ENCODE results near the gene ANKRD10.

ANKRD10 gene

GRCh38 chr13:110922506-110922905 is 7.6 kb upstream of the ANKRD10 start:
- Histone ChIP-seq H3K4me3 (ENCODE audit: low read depth, low read length) (no peak overlapping the region), H3K9me3 (ENCODE audit: control insufficient read depth, insufficient read depth, low read depth, low read length) (no peaks in the 10 kb centered on the region), H3K27ac (ENCODE audit: extremely low read depth, low read depth, low read length) (no peak overlapping the region), H3K36me3 (ENCODE audit: control insufficient read depth in 2 of 2, insufficient read depth in 1 of 2, low read length in 2 of 2) (no peaks in the 10 kb centered on the region), H3K4me1 (ENCODE audit: control insufficient read depth, insufficient read depth, low read length) (no peaks in the 10 kb centered on the region)
- ChIA-PET POLR2A (no interaction called here), CTCF (no interaction called here)
- no peak for TF ChIP-seq INSM2 (tag by site-specific recombination; IDR thresholded peaks at IDR 0.05)
- TF ChIP-seq ZNF549 (tag by site-specific recombination; IDR thresholded peaks at IDR 0.05): no peak
- no peak for TF ChIP-seq PATZ1 (tag by site-specific recombination; IDR thresholded peaks at IDR 0.05)
- TF ChIP-seq KLF16 (tag by site-specific recombination; IDR thresholded peaks at IDR 0.05): no peak
- TF ChIP-seq ZNF23 (tag by site-specific recombination; IDR thresholded peaks at IDR 0.05; ENCODE audit: borderline replicate concordance): no peak
- no peak for TF ChIP-seq ZFP3 (tag by site-specific recombination; IDR thresholded peaks at IDR 0.05; ENCODE audit: low read depth)
- no peak for TF ChIP-seq ZNF544 (tag by site-specific recombination; IDR thresholded peaks at IDR 0.05)
- TF ChIP-seq ZNF169 (tag by site-specific recombination; IDR thresholded peaks at IDR 0.05): no peak
- TF ChIP-seq ZNF624 (tag by site-specific recombination; IDR thresholded peaks at IDR 0.05): no peak

GRCh38 chr13:110921695-110922094 is 6.8 kb upstream of the ANKRD10 start:
- Histone ChIP-seq H3K9me3 (ENCODE audit: control insufficient read depth, insufficient read depth, low read depth, low read length) (no peaks in the 10 kb centered on the region), H3K4me3 (ENCODE audit: low read depth, low read length) (no peak overlapping the region), H3K36me3 (ENCODE audit: control insufficient read depth in 2 of 2, insufficient read depth in 1 of 2, low read length in 2 of 2) (no peaks in the 10 kb centered on the region), H3K4me1 (ENCODE audit: control insufficient read depth, insufficient read depth, low read length) (no peaks in the 10 kb centered on the region), H3K27ac (ENCODE audit: extremely low read depth, low read depth, low read length) (no peak overlapping the region)
- POLR2A ChIA-PET: no interaction called here
- CTCF ChIA-PET: no interaction called here
- TF ChIP-seq ZNF24 (tag by site-specific recombination; IDR thresholded peaks at IDR 0.05) (no peak), ZNF449 (tag by site-specific recombination; IDR thresholded peaks at IDR 0.05) (no peak), ZNF391 (tag by site-specific recombination; IDR thresholded peaks at IDR 0.05; ENCODE audit: borderline replicate concordance, low read depth) (no peak), ZNF837 (tag by site-specific recombination; IDR thresholded peaks at IDR 0.05) (no peak), ZNF350 (tag by site-specific recombination; IDR thresholded peaks at IDR 0.05) (no peak), ZFP69B (tag by site-specific recombination; IDR thresholded peaks at IDR 0.05) (no peak), ZFP3 (tag by site-specific recombination; IDR thresholded peaks at IDR 0.05; ENCODE audit: low read depth) (no peak), ZSCAN23 (tag by site-specific recombination; IDR thresholded peaks at IDR 0.05) (no peak), ZNF596 (tag by site-specific recombination; IDR thresholded peaks at IDR 0.05) (no peak), ZNF112 (tag by site-specific recombination; IDR thresholded peaks at IDR 0.05) (no peak), ZBTB11 (tag by site-specific recombination; conservative IDR thresholded peaks at IDR 0.05; ENCODE audit: low read depth) (no peak), ZFHX2 (tag by site-specific recombination; conservative IDR thresholded peaks at IDR 0.05) (no peak), ZNF174 (tag by site-specific recombination; IDR thresholded peaks at IDR 0.05) (no peak), ZNF544 (tag by site-specific recombination; IDR thresholded peaks at IDR 0.05) (no peak), SP7 (tag by site-specific recombination; IDR thresholded peaks at IDR 0.05) (no peak), TRIM28 (IDR thresholded peaks at IDR 0.05; ENCODE audit: borderline replicate concordance, low read length) (no peak), ZSCAN18 (tag by site-specific recombination; IDR thresholded peaks at IDR 0.05) (no peak), ZNF629 (tag by site-specific recombination; IDR thresholded peaks at IDR 0.05) (no peak)

Measured in HEK293 (cell line).